Measurements from ENCODE around the gene VWA8.

GRCh38 chr13:41548910-41549309 is 412.0 kb downstream of the VWA8 start:
- TF ChIP-seq CTCF (IDR thresholded peaks at IDR 0.05; ENCODE audit: low read depth, low read length, poor library complexity, severe bottlenecking) (no peak), EZH2phosphoT487 (IDR thresholded peaks at IDR 0.05; ENCODE audit: borderline replicate concordance, low read length) (no peak)
